Endothelial cell of umbilical vein (primary cell): ENCODE measurements around the gene CHRNA10. TPM values are rescaled to one million over a fixed set of nuclear protein-coding genes. Genes with fewer than 3 reads are reported as not detected.

ENCODE experiments used
- BruUV-seq: library from RNA; stranded (reverse); fragments of 400-500 nt; replicated peaks from 2 replicates; lab custom pipeline; 2021; lab: Mats Ljungman, UMichigan
- CTCF ChIA-PET: fragments of 300-600, 350-600 bp; sonication (Branson Sonifier 250); formaldehyde crosslinking; loops from one replicate; lab custom pipeline; 2021; ENCODE audit warnings: antibody characterized with exemption, inconsistent platforms; lab: Charles Lee
- POLR2A ChIA-PET: fragments of 300-600, 350-600 bp; sonication (Branson Sonifier 250); formaldehyde crosslinking; loops from one replicate; lab custom pipeline; 2021; ENCODE audit warnings: antibody characterized with exemption, inconsistent platforms; lab: Charles Lee
- DNase-seq: peaks from one replicate; pipeline ENCODE4 v3.0.0-alpha.2; 2011; ENCODE audit warnings: low read depth, low spot score
- FAIRE-seq: peaks from 2 replicates; lab custom pipeline; 2011; peaks lifted over from hg19 to GRCh38; lab: Jason Lieb, UNC
- H2AFZ ChIP-seq: 2 replicates; pipeline ENCODE4 v1.6.0; 2012; ENCODE audit warnings: low read depth, low read length, control low read depth, inconsistent platforms
- H3K27ac ChIP-seq: 2 replicates; pipeline ENCODE4 v1.5.1; 2011; ENCODE audit warnings: low read depth, mild to moderate bottlenecking, control low read depth, low read length, moderate library complexity; ENCODE audit not compliant: insufficient read depth
- H3K27me3 ChIP-seq, 2 experiments: 2 replicates each; pipeline versions ENCODE4 v1.6.0 to v1.6.1; 2011; ENCODE audit warnings: low read length in 2 of 2, mixed read lengths in 1 of 2; ENCODE audit not compliant: control insufficient read depth in 2 of 2, insufficient read depth in 2 of 2
- H3K36me3 ChIP-seq, 2 experiments: 2 replicates in 1 of 2; 3 replicates in 1 of 2; pipeline ENCODE4 v1.5.1; 2011; ENCODE audit warnings: low read length in 2 of 2, mild to moderate bottlenecking in 1 of 2, moderate library complexity in 1 of 2; ENCODE audit not compliant: control insufficient read depth in 2 of 2, insufficient read depth in 2 of 2; ENCODE audit errors: extremely low read depth in 1 of 2
- H3K4me1 ChIP-seq: 3 replicates; pipeline ENCODE4 v1.5.1; 2011; ENCODE audit warnings: mild to moderate bottlenecking, low read length; ENCODE audit not compliant: control insufficient read depth, insufficient read depth; ENCODE audit errors: extremely low read depth
- H3K4me2 ChIP-seq: 2 replicates; pipeline ENCODE4 v1.6.1; 2011; ENCODE audit warnings: low read length, control low read depth, mixed read lengths; ENCODE audit not compliant: insufficient read depth
- H3K4me3 ChIP-seq, 3 experiments: fragments of 200-600 bp in 1 of 3; sonication (generic), shearing (Covaris generic) in 1 of 3; replicated peaks in 1 of 3; 2 replicates each; pipeline ENCODE4 v1.5.1; 2011 to 2016; ENCODE audit warnings: control low read depth in 3 of 3, low read length in 3 of 3, mild to moderate bottlenecking in 2 of 3, inconsistent platforms in 1 of 3, low read depth in 1 of 3, moderate library complexity in 1 of 3; ENCODE audit not compliant: insufficient read depth in 1 of 3
- H3K79me2 ChIP-seq: 2 replicates; pipeline ENCODE4 v1.6.0; 2012; ENCODE audit warnings: low read length, inconsistent platforms; ENCODE audit not compliant: control insufficient read depth, insufficient read depth
- H3K9ac ChIP-seq: replicated peaks from 2 replicates; pipeline ENCODE3; 2011; ENCODE audit warnings: low read length, control low read depth; ENCODE audit not compliant: insufficient read depth; ENCODE audit errors: extremely low read depth
- H3K9me1 ChIP-seq: replicated peaks from 3 replicates; pipeline ENCODE4 v1.6.0; 2011; ENCODE audit warnings: mild to moderate bottlenecking, low read length; ENCODE audit not compliant: control insufficient read depth, insufficient read depth; ENCODE audit errors: extremely low read depth
- H3K9me3 ChIP-seq: replicated peaks from 2 replicates; pipeline ENCODE4 v1.5.1; 2012; ENCODE audit warnings: low read length, inconsistent platforms; ENCODE audit not compliant: control insufficient read depth, insufficient read depth
- H4K20me1 ChIP-seq: replicated peaks from 2 replicates; pipeline ENCODE3; 2011; ENCODE audit warnings: mild to moderate bottlenecking, low read length; ENCODE audit not compliant: control insufficient read depth, insufficient read depth; ENCODE audit errors: extremely low read depth
- CTCF ChIP-seq, 2 donors: IDR thresholded peaks; 1 replicate in 1 of 2; 2 replicates in 1 of 2; pipeline ENCODE4 v1.5.1; 2011; ENCODE audit warnings: low read length in 2 of 2, mild to moderate bottlenecking in 2 of 2, moderate library complexity in 2 of 2, control low read depth in 1 of 2, inconsistent platforms in 1 of 2, low read depth in 1 of 2; ENCODE audit not compliant: insufficient read depth in 1 of 2; ENCODE audit errors: extremely low read depth in 1 of 2
- FOS ChIP-seq: IDR thresholded peaks from 2 replicates; pipeline ENCODE4 v1.6.1; 2011; ENCODE audit warnings: mild to moderate bottlenecking, low read length, moderate library complexity, borderline replicate concordance; ENCODE audit not compliant: insufficient read depth
- GATA2 ChIP-seq: IDR thresholded peaks from 2 replicates; pipeline ENCODE4 v1.7.0; 2011; ENCODE audit warnings: low read depth, mild to moderate bottlenecking, moderate library complexity, mixed read lengths, low read length; ENCODE audit not compliant: insufficient read length, insufficient read depth
- MYC ChIP-seq: IDR thresholded peaks from one replicate; pipeline ENCODE4 v1.6.1; 2011; ENCODE audit warnings: mild to moderate bottlenecking, low read depth, low read length
- dilution Hi-C: fragments of 300-500 bp; cut with MboI; formaldehyde crosslinking; loops from one replicate; pipeline ENCODE4 v1.15.0; 2019; ENCODE audit warnings: low sequenced_read_pairs; ENCODE audit not compliant: extremely low pct_ligation_motif_present
- intact Hi-C: fragments of 100-400 bp; cut with micrococcal nuclease; formaldehyde crosslinking; loops from one replicate; pipeline ENCODE4 v1.10.0; 2022
- polyA plus RNA-seq, 4 experiments: library from polyadenylated mRNA; depleted of rRNA in 3 of 4; stranded (reverse) in 3 of 4; unstranded in 1 of 4; fragments of >200 nt; gene quantifications; 2 replicates each; pipeline versions ENCODE4 v1.2.1 to v1.2.3, GENCODE V29; 2011 to 2012; ENCODE audit warnings: missing spikeins in 1 of 4
- total RNA-seq: library from RNA; stranded (reverse); gene quantifications from 2 replicates; pipeline ENCODE4 v1.2.3, GENCODE V29; 2021
- TF ChIP-seq, protein P1 (sequence below): IDR thresholded peaks from 2 replicates; pipeline ENCODE4 v1.6.1; 2011; ENCODE audit not compliant: insufficient read depth, insufficient read length

The CHRNA10 gene
- total and polyA plus RNA-seq, 2 donors (not counting 3 experiments of a cell fraction or from before 2014, with no cell fraction given), result 1.1 to 1.8 TPM

DNA sequence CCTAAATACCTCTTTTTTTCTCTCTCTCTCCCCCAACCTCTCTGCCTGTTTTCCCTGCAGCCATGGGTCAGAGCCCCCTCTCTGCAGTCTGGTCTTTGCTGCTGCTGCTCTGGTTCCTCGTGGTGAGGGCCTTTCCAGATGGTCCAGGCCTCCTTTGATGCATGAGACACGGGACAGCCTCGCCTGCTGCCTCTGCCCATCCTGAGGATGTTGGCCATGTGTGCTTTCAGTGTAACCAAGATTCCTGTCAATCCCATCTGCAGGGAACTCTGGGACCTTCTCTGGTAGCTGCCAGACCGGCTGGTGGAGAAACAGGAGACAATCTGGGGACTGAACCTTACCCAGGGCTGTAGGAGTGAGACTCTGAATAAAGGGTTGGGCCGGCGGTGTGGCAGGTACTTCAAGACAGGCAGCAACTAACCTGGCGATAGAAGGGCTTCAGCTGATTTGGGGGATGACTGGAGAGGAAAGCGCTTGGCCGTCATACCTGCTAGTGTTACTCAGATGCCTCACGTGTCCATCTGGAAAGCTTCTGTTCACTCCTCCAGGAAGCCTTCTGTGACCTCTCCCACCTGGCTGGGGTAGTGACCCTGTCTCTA is 7.1 kb downstream of the CHRNA10 start:
- Histone ChIP-seq H3K36me3 (peaks cover 0 to 10% of the 10 kb centered on the region in 2 experiments), H2AFZ (no peak overlapping the region), H3K27me3 (no peaks in the 10 kb centered on the region), H3K4me3 (no peak overlapping the region), H3K4me1 (no peaks in the 10 kb centered on the region), H3K9me3 (no peaks in the 10 kb centered on the region), H3K4me2 (no peak overlapping the region), H3K9ac (no peak overlapping the region), H3K27ac (no peak overlapping the region), H4K20me1 (no peaks in the 10 kb centered on the region), H3K9me1 (no peaks in the 10 kb centered on the region), H3K79me2 (no peaks in the 10 kb centered on the region)
- CTCF ChIA-PET, result interaction anchor here (1.4 kb wide), 1 partner anchor 256 kb away, joined by 3 read pairs; no protein-coding TSS in a partner anchor
- dilution Hi-C loops (no loop called here), intact Hi-C loops (no loop called here)
- POLR2A ChIA-PET, result no interaction called here
- FAIRE-seq, result no peak
- no TSS peak for BruUV-seq
- no peak for DNase-seq
- TF ChIP-seq, protein P1, sequence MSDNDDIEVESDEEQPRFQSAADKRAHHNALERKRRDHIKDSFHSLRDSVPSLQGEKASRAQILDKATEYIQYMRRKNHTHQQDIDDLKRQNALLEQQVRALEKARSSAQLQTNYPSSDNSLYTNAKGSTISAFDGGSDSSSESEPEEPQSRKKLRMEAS, result no peak
- TF ChIP-seq MYC, result no peak
- no peak for TF ChIP-seq CTCF (IDR thresholded peaks at IDR 0.05; ENCODE audit: extremely low read depth in 1 of 2, insufficient read depth in 1 of 2, low read depth in 1 of 2, low read length in 2 of 2)

- Histone ChIP-seq H3K9ac (no peak overlapping the region), H3K9me1 (no peaks in the 10 kb centered on the region), H3K79me2 (no peaks in the 10 kb centered on the region), H3K27ac (no peak overlapping the region), H3K36me3 (peaks cover 0 to 7% of the 10 kb centered on the region in 2 experiments), H3K9me3 (no peaks in the 10 kb centered on the region), H3K4me2 (no peak overlapping the region), H2AFZ (no peak overlapping the region), H3K4me1 (no peaks in the 10 kb centered on the region), H3K4me3 (no peak overlapping the region), H4K20me1 (no peaks in the 10 kb centered on the region), H3K27me3 (no peaks in the 10 kb centered on the region)
- FAIRE-seq (no peak), DNase-seq (no peak)
- TF ChIP-seq GATA2, result no peak
- no peak for TF ChIP-seq FOS
- no peak for TF ChIP-seq CTCF (IDR thresholded peaks at IDR 0.05; ENCODE audit: extremely low read depth in 1 of 2, insufficient read depth in 1 of 2, low read depth in 1 of 2, low read length in 2 of 2)
- dilution Hi-C loops, result no loop called here
- BruUV-seq, result no TSS peak
- ChIA-PET POLR2A (no interaction called here), CTCF (no interaction called here)
- intact Hi-C loops, result no loop called here
Measured at GRCh38 chr11:3662856-3663255, 8.3 kb downstream of the CHRNA10 start.
